ENCODE measurements around the gene AFAP1.

AFAP1 gene

GRCh38 chr4:7761312-7761711 is 178.3 kb downstream of the AFAP1 start:
- Mint-ChIP-seq H3K27me3 (no peaks in the 10 kb centered on the region), H3K27ac (peak overlapping the region; percentile 85), H3K4me1 (ENCODE audit: low read depth) (peaks cover 36% of the 10 kb centered on the region), H3K4me3 (peak overlapping the region; percentile 15), H3K9me3 (ENCODE audit: low read depth) (no peaks in the 10 kb centered on the region), H3K36me3 (no peaks in the 10 kb centered on the region)

- Mint-ChIP-seq H3K9me3 (ENCODE audit: low read depth) (no peaks in the 10 kb centered on the region), H3K27me3 (no peaks in the 10 kb centered on the region), H3K4me3 (no peak overlapping the region), H3K27ac (peak overlapping the region; percentile 92), H3K36me3 (no peaks in the 10 kb centered on the region), H3K4me1 (ENCODE audit: low read depth) (peaks cover 36% of the 10 kb centered on the region)
These were observed 179.0 kb downstream of the AFAP1 start for GRCh38 chr4:7760706-7761105.

GRCh38 chr4:7760228-7760627 is 179.4 kb downstream of the AFAP1 start:
- peak overlapping the region; percentile 92 for H3K27ac Mint-ChIP-seq
- H3K4me3 Mint-ChIP-seq: peak overlapping the region; percentile 73
- peaks cover 36% of the 10 kb centered on the region for H3K4me1 Mint-ChIP-seq (ENCODE audit: low read depth)
- no peaks in the 10 kb centered on the region for H3K36me3 Mint-ChIP-seq
- H3K27me3 Mint-ChIP-seq: no peaks in the 10 kb centered on the region
- H3K9me3 Mint-ChIP-seq (ENCODE audit: low read depth): no peaks in the 10 kb centered on the region

- H3K9me3 Mint-ChIP-seq (ENCODE audit: low read depth): no peaks in the 10 kb centered on the region
- no peaks in the 10 kb centered on the region for H3K27me3 Mint-ChIP-seq
- peak overlapping the region; percentile 92 for H3K27ac Mint-ChIP-seq
- peak overlapping the region; percentile 73 for H3K4me3 Mint-ChIP-seq
- no peaks in the 10 kb centered on the region for H3K36me3 Mint-ChIP-seq
- peaks cover 36% of the 10 kb centered on the region for H3K4me1 Mint-ChIP-seq (ENCODE audit: low read depth)
These were observed 180.0 kb downstream of the AFAP1 start for GRCh38 chr4:7759635-7760034.

- Mint-ChIP-seq H3K9me3 (ENCODE audit: low read depth) (no peaks in the 10 kb centered on the region), H3K4me3 (peak overlapping the region; percentile 73), H3K4me1 (ENCODE audit: low read depth) (peaks cover 36% of the 10 kb centered on the region), H3K27ac (peak overlapping the region; percentile 92), H3K36me3 (no peaks in the 10 kb centered on the region), H3K27me3 (no peaks in the 10 kb centered on the region)
These were observed 180.4 kb downstream of the AFAP1 start for GRCh38 chr4:7759216-7759615.

GRCh38 chr4:7758476-7758875 is 181.2 kb downstream of the AFAP1 start:
- Mint-ChIP-seq H3K4me3 (peak overlapping the region; percentile 36), H3K9me3 (ENCODE audit: low read depth) (no peaks in the 10 kb centered on the region), H3K36me3 (no peaks in the 10 kb centered on the region), H3K4me1 (ENCODE audit: low read depth) (peaks cover 36% of the 10 kb centered on the region), H3K27ac (peak overlapping the region; percentile 61), H3K27me3 (no peaks in the 10 kb centered on the region)

GRCh38 chr4:7757501-7758471 is 181.9 kb downstream of the AFAP1 start:
- peak overlapping the region; percentile 61 for H3K27ac Mint-ChIP-seq
- H3K27me3 Mint-ChIP-seq: no peaks in the 10 kb centered on the region
- peaks cover 36% of the 10 kb centered on the region for H3K4me1 Mint-ChIP-seq (ENCODE audit: low read depth)
- no peaks in the 10 kb centered on the region for H3K9me3 Mint-ChIP-seq (ENCODE audit: low read depth)
- peak overlapping the region; percentile 36 for H3K4me3 Mint-ChIP-seq
- no peaks in the 10 kb centered on the region for H3K36me3 Mint-ChIP-seq

GRCh38 chr4:7756561-7757355 is 182.9 kb downstream of the AFAP1 start:
- Mint-ChIP-seq H3K4me3 (no peak overlapping the region), H3K36me3 (no peaks in the 10 kb centered on the region), H3K9me3 (ENCODE audit: low read depth) (no peaks in the 10 kb centered on the region), H3K27me3 (no peaks in the 10 kb centered on the region), H3K4me1 (ENCODE audit: low read depth) (peaks cover 33% of the 10 kb centered on the region), H3K27ac (no peak overlapping the region)

- Mint-ChIP-seq H3K4me3 (no peak overlapping the region), H3K27me3 (no peaks in the 10 kb centered on the region), H3K36me3 (no peaks in the 10 kb centered on the region), H3K27ac (no peak overlapping the region), H3K9me3 (ENCODE audit: low read depth) (no peaks in the 10 kb centered on the region), H3K4me1 (ENCODE audit: low read depth) (peaks cover 29% of the 10 kb centered on the region)
These were observed 183.6 kb downstream of the AFAP1 start for GRCh38 chr4:7756071-7756470.

- no peaks in the 10 kb centered on the region for H3K36me3 Mint-ChIP-seq
- H3K4me1 Mint-ChIP-seq (ENCODE audit: low read depth): peaks cover 31% of the 10 kb centered on the region
- H3K9me3 Mint-ChIP-seq (ENCODE audit: low read depth): no peaks in the 10 kb centered on the region
- no peak overlapping the region for H3K4me3 Mint-ChIP-seq
- no peak overlapping the region for H3K27ac Mint-ChIP-seq
- no peaks in the 10 kb centered on the region for H3K27me3 Mint-ChIP-seq
These were observed 184.1 kb downstream of the AFAP1 start for GRCh38 chr4:7755561-7755960.

GRCh38 chr4:7754565-7755262 is 184.9 kb downstream of the AFAP1 start:
- Mint-ChIP-seq H3K9me3 (ENCODE audit: low read depth) (no peaks in the 10 kb centered on the region), H3K36me3 (no peaks in the 10 kb centered on the region), H3K4me3 (no peak overlapping the region), H3K4me1 (ENCODE audit: low read depth) (peaks cover 34% of the 10 kb centered on the region), H3K27ac (no peak overlapping the region), H3K27me3 (no peaks in the 10 kb centered on the region)

- Mint-ChIP-seq H3K9me3 (ENCODE audit: low read depth) (no peaks in the 10 kb centered on the region), H3K27ac (no peak overlapping the region), H3K4me1 (ENCODE audit: low read depth) (peaks cover 35% of the 10 kb centered on the region)
These were observed 185.7 kb downstream of the AFAP1 start for GRCh38 chr4:7753931-7754465.

GRCh38 chr4:7753271-7753670 is 186.4 kb downstream of the AFAP1 start:
- Mint-ChIP-seq H3K36me3 (no peaks in the 10 kb centered on the region), H3K27me3 (no peaks in the 10 kb centered on the region), H3K4me3 (no peak overlapping the region), H3K9me3 (ENCODE audit: low read depth) (no peaks in the 10 kb centered on the region), H3K27ac (no peak overlapping the region), H3K4me1 (ENCODE audit: low read depth) (peaks cover 32% of the 10 kb centered on the region)

More at GRCh38 chr4:7753931-7754465, 185.7 kb downstream of the AFAP1 start:
- no peaks in the 10 kb centered on the region for H3K36me3 Mint-ChIP-seq
- no peaks in the 10 kb centered on the region for H3K27me3 Mint-ChIP-seq
- no peak overlapping the region for H3K4me3 Mint-ChIP-seq

- Mint-ChIP-seq H3K9me3 (ENCODE audit: low read depth) (no peaks in the 10 kb centered on the region), H3K27me3 (no peaks in the 10 kb centered on the region), H3K27ac (no peak overlapping the region), H3K4me3 (no peak overlapping the region), H3K4me1 (ENCODE audit: low read depth) (peaks cover 26% of the 10 kb centered on the region), H3K36me3 (no peaks in the 10 kb centered on the region)
These were observed 187.0 kb downstream of the AFAP1 start for GRCh38 chr4:7752649-7753048.

Measured in activated naive CD8-positive, alpha-beta T cell (primary cell).